SU-DHL-6 (cell line): ENCODE results near the gene NHP2.

Source experiments
- H2AFZ ChIP-seq: fragments of 200-600 bp; sonication (generic); 2 replicates; pipeline ENCODE4 v1.6.1; 2014; ENCODE audit warnings: low read depth, mild to moderate bottlenecking, moderate library complexity, mixed read lengths, antibody characterized with exemption, low read length; ENCODE audit not compliant: severe bottlenecking
- H3F3A ChIP-seq: fragments of 200-600 bp; shearing (Covaris generic); 2 replicates; pipeline ENCODE4 v1.6.0; 2016; ENCODE audit warnings: antibody characterized with exemption, mild to moderate bottlenecking; ENCODE audit not compliant: insufficient read depth
- H3K27ac ChIP-seq: fragments of 200-600 bp; sonication (generic); 2 replicates; pipeline ENCODE4 v1.5.1; 2016; ENCODE audit warnings: low read depth, mild to moderate bottlenecking, low read length, moderate library complexity, mixed read lengths
- H3K27me3 ChIP-seq: fragments of 200-600 bp; sonication (generic), shearing (Covaris generic); 2 replicates; pipeline ENCODE4 v1.6.0; 2014; ENCODE audit warnings: mild to moderate bottlenecking, low read length
- H3K36me3 ChIP-seq: fragments of 200-600 bp; sonication (generic); 2 replicates; pipeline ENCODE4 v1.6.1; 2014; ENCODE audit warnings: mild to moderate bottlenecking, low read length, mixed read lengths
- H3K4me2 ChIP-seq: fragments of 300-600, 200-600 bp; shearing (Covaris generic), sonication (generic); 2 replicates; pipeline ENCODE4 v1.6.0; 2014; ENCODE audit warnings: low read length, low read depth, mild to moderate bottlenecking; ENCODE audit not compliant: poor library complexity, severe bottlenecking
- H3K4me3 ChIP-seq: fragments of 200-600 bp; sonication (generic); 2 replicates; pipeline ENCODE4 v1.5.1; 2014; ENCODE audit warnings: antibody characterized with exemption, low read length, mild to moderate bottlenecking, mixed read lengths; ENCODE audit not compliant: insufficient read depth, poor library complexity, severe bottlenecking
- H3K79me2 ChIP-seq: fragments of 200-600 bp; sonication (generic); 2 replicates; pipeline ENCODE4 v1.6.1; 2014; ENCODE audit warnings: mild to moderate bottlenecking, low read length, moderate library complexity; ENCODE audit not compliant: insufficient read depth
- H3K9ac ChIP-seq: fragments of 200-600 bp; sonication (generic); 2 replicates; pipeline ENCODE4 v1.7.0; 2014; ENCODE audit warnings: mild to moderate bottlenecking, low read length
- H3K9me2 ChIP-seq: fragments of 200-600 bp; sonication (generic); replicated peaks from 2 replicates; pipeline ENCODE4 v1.6.1; 2014; ENCODE audit warnings: low read length; ENCODE audit not compliant: insufficient read depth
- H3K9me3 ChIP-seq: fragments of 200-600 bp; sonication (generic); 2 replicates; pipeline ENCODE4 v1.6.1; 2014; ENCODE audit warnings: low read length, mixed read lengths; ENCODE audit not compliant: insufficient read depth
- H4K20me1 ChIP-seq: fragments of 200-600 bp; sonication (generic); 2 replicates; pipeline ENCODE4 v1.6.1; 2014; ENCODE audit warnings: low read depth, mild to moderate bottlenecking, antibody characterized with exemption, low read length, moderate library complexity, mixed read lengths
- CTCF ChIP-seq: fragments of 200-600 bp; sonication (generic); IDR thresholded peaks from one replicate; pipeline ENCODE4 v1.5.1; 2017; ENCODE audit warnings: antibody characterized with exemption, mild to moderate bottlenecking, low read length, moderate library complexity; ENCODE audit not compliant: insufficient read depth, poor library complexity, severe bottlenecking
- EZH2phosphoT487 ChIP-seq: fragments of 200-600 bp; sonication (generic), shearing (Covaris generic); conservative IDR thresholded peaks from 2 replicates; pipeline ENCODE4 v1.6.1; 2018; ENCODE audit warnings: mild to moderate bottlenecking, antibody characterized with exemption, low read length, moderate library complexity, mixed read lengths

The NHP2 gene

GRCh38 chr5:178187014-178187413 lies 33.3 kb upstream of the NHP2 start, which contains the start of gene GMCL2:
GMCL2 (minus strand) TSS chr5:178187371; CDS start chr5:178187299, 72 bp downstream.
- Histone ChIP-seq H2AFZ (no peak within 1 kb of the TSS), H3K9me3 (no peaks in the 10 kb centered on the region), H3K36me3 (no peaks in the 10 kb centered on the region), H4K20me1 (no peaks in the 10 kb centered on the region), H3F3A (no peaks in the 10 kb centered on the region), H3K4me3 (no peak within 1 kb of the TSS), H3K79me2 (no peaks in the 10 kb centered on the region), H3K9me2 (no peaks in the 10 kb centered on the region), H3K27me3 (no peaks in the 10 kb centered on the region), H3K9ac (no peak within 1 kb of the TSS), H3K27ac (no peak within 1 kb of the TSS), H3K4me2 (no peak within 1 kb of the TSS)
- TF ChIP-seq CTCF (no peak), EZH2phosphoT487 (no peak)

- H3K27ac ChIP-seq, result no peak overlapping the region
- no peaks in the 10 kb centered on the region for H3K79me2 ChIP-seq
- no peak overlapping the region for H3K4me2 ChIP-seq
- no peak overlapping the region for H2AFZ ChIP-seq
- no peaks in the 10 kb centered on the region for H3K27me3 ChIP-seq
- H3K36me3 ChIP-seq, result no peaks in the 10 kb centered on the region
- no peak overlapping the region for H3K9ac ChIP-seq
- H3K9me3 ChIP-seq, result no peaks in the 10 kb centered on the region
- H3K4me3 ChIP-seq, result no peak overlapping the region
- H4K20me1 ChIP-seq, result no peaks in the 10 kb centered on the region
- TF ChIP-seq CTCF, result no peak
- no peak for TF ChIP-seq EZH2phosphoT487
- H3K9me2 ChIP-seq, result no peaks in the 10 kb centered on the region
- no peaks in the 10 kb centered on the region for H3F3A ChIP-seq
These were observed 32.7 kb upstream of the NHP2 start for GRCh38 chr5:178186427-178186826.

GRCh38 chr5:178182158-178182876 lies 28.6 kb upstream of the NHP2 start:
- H3K9ac ChIP-seq, result no peak overlapping the region
- no peaks in the 10 kb centered on the region for H3K27me3 ChIP-seq
- no peak for TF ChIP-seq CTCF
- no peak for TF ChIP-seq EZH2phosphoT487
- no peaks in the 10 kb centered on the region for H3K79me2 ChIP-seq
- H3K36me3 ChIP-seq, result no peaks in the 10 kb centered on the region
- H3K27ac ChIP-seq, result no peak overlapping the region
- H4K20me1 ChIP-seq, result no peaks in the 10 kb centered on the region
- no peak overlapping the region for H3K4me3 ChIP-seq
- no peak overlapping the region for H2AFZ ChIP-seq
- no peaks in the 10 kb centered on the region for H3K9me2 ChIP-seq
- H3F3A ChIP-seq, result no peaks in the 10 kb centered on the region
- H3K9me3 ChIP-seq, result no peaks in the 10 kb centered on the region
- H3K4me2 ChIP-seq, result no peak overlapping the region
